NCI-H128 (cell line): ENCODE data around the gene EPC1.

ENCODE experiments used
- DNase-seq: peaks from one replicate; lab custom pipeline; 2025; ENCODE audit not compliant: unreplicated experiment; lab: John Stamatoyannopoulos, UW

Gene EPC1

DNA sequence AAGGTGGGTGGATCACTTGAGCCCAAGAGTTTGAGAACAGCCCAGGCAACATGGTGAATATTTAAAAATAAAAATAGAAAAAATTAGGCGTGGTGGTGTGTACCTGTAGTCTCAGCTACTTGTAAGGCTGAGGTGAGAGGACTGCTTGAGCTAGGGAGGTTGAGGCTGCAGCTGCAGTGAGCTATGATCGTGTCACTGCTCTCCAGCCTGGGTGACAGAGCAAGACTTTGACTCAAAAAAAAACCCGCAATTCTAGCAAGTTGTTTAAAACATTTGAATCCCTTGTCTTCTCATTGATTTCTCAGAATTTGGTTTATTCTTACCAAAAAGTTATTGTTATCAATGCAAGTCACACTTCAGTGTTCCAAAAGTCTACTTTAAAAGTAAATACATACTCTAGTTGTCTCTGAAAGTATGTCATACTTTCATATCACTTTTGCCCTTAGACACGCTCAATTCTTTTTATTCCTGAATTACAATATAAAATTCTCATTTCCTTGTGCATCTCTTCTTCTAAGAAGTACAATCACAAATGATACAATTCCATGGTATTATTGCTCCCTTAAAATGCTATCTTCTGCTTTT lies 6.3 kb downstream of the EPC1 start:
- DNase-seq = no peak

DNA sequence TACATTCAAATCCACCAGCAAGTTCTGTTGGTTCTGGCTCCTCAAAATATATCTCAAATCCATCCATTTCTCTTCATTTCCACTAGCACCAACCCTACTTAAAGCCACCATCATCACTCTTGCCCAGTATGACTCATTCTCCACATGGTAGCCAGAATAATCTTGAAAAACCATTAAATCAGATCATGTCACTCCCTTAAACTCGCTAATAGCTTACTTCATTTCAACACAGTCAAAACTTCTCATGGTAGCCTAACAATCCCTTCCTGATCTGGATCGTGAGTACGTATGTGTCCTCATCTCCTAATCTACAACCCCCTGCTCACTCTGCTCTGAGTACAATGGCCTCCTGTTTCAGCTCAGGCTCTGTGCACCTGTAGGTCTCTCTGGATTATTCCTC lies 8.7 kb downstream of the EPC1 start:
- DNase-seq = no peak

DNA sequence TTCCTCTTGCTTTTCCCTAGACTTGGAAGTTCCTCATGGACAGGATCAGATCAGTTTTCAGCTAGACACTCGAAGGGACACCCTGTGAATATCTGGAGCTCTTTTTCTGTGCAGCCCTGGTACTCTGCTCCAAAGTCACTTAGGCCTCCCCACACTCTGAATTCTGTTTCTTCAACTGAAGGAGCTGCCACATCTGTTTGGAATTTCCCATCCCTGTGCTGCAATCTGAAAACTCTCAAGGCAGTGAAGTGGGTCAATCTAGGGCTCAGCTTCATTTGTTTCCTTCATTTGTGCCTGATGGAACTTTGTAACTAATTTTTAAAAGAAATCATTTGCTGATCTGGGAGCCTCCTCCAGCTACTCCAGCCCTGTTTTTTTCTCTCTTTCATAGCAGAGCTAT lies 9.6 kb downstream of the EPC1 start:
- DNase-seq = no peak

DNA sequence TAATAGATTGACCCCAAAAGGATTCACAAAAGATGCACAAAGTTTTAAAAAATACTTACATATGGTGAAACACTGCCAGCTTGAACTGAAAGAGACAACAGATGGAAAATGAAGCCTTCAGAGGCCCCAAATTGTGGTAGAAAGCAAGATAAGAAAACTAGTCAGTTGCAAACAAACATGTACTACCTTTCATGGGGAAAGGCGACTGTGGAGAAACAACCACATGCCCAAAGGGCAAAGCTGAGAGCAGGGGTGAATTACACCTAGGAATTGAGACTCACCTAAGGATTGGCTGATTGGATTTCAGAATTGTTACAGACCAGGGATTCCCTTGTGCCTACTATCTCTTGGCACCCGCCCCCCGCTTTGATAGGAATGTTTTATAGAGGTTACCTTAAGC lies 13.1 kb downstream of the EPC1 start:
- DNase-seq = no peak

DNA sequence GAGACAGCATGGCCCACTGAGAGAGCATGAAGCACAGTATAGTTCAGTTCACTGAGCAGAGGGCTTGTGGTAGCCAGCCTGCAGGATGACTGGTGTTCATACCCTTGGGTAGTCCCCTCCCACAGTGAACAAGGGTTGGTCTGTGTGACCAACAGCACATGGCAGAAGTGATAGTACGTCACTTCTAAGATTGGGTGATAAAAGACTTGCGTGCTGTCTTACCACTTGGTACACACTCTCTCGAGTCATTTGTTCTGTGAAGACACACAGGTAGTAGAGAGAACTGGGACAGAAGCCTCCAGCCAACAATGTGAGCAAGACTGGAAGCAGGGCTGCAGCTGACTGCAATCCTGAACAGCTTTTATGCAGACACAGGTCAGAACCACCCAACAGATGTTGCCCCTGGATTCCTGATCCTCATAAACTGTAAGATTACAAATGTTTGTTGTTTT lies 14.6 kb downstream of the EPC1 start:
- DNase-seq = no peak

DNA sequence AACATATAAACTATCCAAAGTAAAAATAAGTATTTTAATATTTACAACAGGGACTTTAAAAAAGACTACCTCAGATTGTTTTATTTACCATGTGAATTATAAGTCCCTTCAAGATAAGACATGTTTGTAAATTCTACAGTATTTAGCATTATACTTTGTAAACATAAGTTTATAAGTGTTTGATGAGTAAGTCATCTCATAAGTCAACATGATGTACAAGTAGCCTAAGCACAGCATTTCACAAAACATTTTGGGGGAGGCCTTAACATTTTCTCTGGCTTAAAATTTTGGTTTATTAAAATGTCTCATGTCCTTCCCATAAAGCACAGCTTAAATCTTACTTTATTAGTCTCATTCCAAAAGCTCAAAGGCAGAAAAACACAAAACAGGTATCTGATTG lies 15.4 kb downstream of the EPC1 start:
- DNase-seq = no peak

DNA sequence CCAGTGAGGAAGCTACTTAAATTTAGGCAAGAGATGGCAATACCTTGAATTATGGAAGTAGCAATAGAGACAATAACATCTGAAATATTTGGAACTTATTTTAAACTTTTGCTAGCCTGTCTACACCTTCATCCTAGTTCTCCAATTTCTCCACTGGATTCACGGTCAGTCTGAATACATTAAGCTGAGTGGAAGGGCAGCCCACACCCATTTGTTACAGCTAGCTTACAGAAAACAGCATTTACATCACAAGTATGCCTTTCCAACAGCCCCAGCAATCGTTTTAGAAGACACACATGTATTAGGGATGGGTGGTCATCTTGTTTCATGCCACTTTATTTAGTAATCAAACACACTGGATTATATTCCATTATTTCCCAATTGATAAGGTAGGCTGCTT lies 16.7 kb downstream of the EPC1 start:
- no peak for DNase-seq

DNA sequence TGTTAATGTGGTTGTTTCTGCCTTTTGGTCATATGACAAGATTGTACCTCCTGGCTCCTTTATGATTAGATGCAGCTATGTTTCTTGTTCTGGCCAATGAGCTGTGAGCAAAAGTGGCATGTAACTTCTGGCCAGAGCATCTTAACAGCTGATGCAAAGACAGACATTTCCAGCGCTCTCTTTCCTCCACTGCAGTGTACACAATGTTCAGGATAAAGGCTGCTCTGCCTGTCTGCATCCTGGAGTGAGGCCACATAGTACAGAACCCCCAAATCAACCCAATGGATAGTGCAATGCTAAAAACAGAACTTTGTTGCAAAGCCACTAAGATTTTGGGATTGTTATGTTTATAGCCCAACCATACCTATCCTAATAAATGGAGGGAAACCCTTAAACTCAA lies 17.9 kb downstream of the EPC1 start:
- DNase-seq = no peak

DNA sequence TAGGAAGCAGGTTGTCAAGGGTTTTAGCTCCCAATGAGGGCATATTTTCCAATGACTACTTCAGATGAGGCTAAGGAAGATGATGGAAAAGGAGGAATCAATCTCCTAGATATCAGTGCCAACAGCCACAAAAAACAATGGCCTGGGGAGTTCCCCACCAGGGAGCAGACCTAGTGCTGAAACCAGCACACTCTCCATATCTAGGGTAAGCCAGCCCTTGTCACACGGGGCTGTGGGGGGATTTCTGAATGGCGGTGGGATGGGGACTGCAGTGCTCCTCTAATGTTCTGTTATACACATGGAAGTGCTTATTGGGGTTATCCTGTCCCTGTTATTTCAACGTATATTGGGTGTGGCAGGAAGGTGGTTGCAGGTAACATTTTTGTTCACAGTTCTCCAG lies 18.5 kb downstream of the EPC1 start:
- DNase-seq = no peak

DNA sequence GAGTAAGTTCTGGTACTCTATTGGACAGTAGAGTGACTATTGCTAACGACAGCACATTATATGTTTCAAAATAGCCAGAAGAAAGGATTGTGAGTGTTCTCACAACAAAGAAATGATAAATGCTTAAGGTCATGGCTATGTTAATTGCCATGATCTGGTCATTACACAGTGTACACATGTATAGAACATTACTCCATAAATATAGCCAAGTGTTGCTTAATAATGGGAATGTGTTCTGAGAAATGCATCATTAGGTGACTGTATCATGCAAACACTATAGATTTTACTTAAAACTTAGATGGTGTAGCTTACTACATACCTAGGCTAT lies 19.6 kb downstream of the EPC1 start:
- no peak for DNase-seq

DNA sequence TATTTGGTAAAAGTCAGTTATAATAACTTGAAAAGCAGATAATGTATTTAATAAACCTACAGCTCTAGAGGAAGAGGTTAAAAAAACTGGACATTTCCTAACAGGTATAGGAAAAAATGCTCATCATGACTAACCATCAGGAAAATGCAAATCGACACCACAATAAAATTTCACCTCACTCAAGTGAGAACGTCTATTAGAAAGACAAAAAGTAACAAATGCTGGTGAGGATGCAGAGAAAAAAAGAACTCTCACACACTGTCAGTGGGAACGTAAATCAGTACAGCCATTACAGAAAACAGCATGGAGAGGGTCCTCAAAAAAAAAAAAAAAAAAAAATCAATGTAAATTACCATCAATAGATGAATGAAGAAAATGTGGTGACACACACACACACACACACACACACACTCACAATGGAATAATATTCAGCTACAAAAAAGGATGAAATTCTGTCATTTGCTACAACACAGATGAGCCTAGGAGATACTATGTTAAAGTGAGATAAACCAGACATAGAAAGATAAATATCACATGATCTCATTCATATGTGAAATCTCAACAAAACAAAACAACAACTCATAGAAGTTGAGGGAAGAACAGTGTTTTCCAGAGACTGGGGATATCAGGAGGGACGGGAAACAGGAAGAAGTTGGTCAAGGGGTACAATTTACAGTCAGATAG lies 20.1 kb downstream of the EPC1 start:
- no peak for DNase-seq

DNA sequence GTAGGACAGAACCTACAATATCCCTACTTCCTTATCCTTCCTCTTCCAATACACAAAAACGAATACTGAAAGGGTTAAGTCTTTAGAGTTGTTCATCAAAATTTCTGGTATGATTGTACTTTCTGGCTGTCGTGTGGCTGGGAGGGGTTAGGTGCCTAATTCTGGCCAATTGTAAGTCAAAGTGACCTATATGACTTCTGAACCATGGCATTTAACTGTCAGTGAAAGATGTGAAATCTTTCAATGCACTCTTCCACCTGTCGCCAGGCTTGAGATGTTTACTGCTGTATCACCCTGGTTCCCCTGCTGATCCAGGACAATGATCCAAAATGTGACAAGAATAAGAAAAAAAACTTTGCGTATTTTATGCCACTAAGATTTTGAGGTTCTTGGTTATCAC lies 20.8 kb downstream of the EPC1 start:
- DNase-seq = no peak

DNA sequence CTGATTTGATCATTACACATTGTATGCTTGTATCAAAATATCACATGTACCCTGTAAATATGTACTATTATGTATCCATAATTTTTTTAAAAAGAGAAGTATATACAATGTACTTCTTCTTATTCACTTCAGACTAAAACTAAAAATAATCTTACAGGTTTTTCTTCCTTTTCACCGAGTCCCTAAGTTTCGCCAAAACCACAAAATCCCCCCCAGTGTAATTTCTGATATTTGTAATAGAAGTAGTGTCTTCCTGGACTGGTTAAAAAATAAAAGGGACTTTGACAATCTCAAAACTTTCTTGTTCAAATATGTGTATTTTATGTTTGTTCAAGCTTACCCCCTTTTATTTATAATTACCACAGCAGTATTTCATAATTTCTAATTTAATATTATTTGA lies 23.9 kb downstream of the EPC1 start:
- no peak for DNase-seq

DNA sequence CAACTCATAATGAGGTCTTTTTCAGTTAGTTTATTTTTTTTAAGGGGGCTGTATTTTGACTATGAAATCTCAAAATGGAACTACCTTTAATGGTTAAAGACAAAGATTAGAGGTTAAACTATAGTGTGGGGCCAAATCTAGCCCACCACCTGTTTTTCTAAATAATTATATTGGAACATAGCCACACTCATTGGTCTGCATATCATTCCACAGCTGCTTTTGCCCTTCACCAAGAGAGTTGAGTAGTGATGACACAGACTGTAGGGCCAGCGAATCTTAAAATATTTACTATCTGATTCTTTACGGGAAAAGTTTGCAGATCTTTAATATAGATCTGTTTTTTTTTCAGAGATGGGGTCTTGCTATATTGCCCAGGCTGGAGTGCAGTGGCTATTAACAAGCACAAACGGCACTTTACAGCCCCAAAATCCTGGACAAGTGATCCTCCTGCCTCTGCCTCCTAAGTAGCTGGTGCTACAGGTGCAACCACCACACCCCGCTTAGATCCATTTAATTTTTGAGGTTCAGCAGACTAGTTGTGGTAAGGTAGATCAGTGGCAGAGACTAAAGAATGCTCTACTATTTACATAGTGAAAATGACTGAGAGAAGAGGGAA lies 25.8 kb downstream of the EPC1 start:
- no peak for DNase-seq

DNA sequence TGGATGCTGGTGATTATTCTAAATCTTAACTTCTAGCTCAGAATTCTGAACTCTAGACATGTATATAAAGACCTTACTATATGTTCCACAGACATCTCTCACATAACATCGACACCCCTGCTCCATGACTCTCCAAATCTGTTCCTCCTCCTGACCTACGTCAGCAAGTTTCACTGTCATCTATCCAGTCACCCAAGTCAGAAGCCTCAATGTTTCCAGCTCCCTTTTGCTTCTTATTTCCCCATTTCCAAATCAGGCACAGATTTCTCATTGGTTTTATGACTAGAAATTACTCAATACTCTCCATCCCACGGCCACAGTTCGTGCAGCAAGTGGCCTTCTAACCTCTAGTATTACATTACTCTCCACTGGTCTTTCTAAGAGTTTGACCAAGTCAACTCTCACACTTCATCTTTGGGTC lies 28.5 kb downstream of the EPC1 start:
- DNase-seq = no peak

DNA sequence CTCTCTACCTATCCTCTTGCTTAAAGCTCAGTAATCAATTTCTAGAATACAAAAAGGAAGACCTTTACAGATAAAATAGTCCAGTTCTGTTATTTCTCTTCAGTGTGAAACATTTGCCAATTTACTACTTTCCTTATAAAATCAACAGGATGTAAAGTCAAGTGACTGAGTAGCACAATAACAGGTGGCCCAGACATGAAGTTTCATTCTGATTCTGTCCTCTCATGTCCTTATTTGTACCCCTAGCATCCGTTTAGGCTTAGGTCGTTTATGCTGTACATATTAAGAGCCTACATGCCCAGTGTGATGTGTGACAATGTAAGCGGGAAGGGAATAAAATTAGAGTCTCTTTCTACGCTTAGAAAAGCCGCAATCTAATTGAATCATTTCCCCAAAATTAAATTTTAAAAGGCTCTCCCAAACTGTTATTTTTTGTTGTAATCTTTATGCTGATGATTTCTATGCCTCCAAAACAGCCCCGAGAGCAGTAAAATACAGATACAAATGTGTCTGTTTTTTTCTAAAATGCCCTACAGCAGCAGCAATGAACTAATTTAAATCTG lies 29.1 kb downstream of the EPC1 start:
- no peak for DNase-seq

DNA sequence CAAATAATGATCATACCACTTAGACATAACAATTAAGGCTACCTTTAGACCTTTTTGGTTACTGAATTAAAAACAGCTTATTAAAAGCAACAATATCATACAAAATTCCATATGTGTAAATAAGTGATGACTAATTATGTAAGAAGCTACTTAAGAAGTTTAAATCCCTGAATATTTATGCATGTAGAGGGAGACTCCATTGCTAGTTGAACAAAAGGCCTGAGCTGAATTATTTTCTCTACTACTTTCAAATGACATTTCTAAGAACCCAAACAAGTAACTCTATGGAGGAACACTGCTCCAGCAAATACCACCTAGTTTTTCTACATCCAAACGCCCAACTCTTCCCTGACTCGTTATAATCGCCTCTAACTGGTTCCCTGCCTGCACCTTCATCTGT lies 31.5 kb downstream of the EPC1 start:
- no peak for DNase-seq

DNA sequence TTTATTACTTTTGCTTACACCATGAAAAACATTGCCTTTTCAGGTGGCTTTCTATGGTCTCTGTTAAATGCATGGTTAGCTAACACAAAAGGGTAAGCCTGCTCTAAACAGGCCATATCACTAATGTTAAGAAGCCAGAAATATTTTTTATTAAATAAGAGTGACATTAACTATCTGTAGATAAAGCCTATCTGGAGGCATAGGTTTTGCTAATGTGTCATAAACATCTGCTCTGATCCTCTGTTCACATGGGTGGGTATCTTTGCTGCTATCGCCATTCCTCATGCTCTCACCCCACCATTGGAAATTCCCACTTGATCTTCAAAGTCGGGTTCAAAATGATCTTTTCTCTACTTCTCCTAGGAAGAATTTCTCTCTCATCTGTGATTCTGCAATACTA lies 32.4 kb downstream of the EPC1 start:
- no peak for DNase-seq

DNA sequence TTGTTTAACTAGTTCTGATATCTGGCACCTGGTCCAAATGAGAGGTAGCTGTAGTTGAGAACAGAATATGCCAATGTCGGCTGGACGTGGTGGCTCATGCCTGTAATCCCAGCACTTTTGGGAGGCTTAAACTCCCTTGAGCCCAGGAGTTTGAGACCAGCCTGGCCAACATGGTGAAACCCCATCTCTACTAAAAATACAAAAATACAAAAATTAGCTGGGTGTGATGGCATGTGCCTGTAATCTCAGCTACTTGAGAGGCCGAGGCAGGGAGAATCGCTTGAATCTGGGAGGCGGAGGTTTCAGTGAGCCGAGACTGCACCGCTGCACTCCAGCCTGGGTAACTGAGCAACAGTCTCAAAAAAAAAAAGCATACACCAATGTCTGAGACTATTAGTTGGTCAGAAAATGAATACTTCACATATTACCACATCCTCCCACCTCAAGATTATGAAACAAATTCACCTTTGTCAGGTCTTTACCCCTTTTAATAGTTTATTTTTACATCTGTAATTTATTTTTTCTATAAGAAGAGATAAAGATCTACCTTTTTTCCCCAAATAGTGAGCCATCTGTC lies 38.8 kb downstream of the EPC1 start:
- no peak for DNase-seq

DNA sequence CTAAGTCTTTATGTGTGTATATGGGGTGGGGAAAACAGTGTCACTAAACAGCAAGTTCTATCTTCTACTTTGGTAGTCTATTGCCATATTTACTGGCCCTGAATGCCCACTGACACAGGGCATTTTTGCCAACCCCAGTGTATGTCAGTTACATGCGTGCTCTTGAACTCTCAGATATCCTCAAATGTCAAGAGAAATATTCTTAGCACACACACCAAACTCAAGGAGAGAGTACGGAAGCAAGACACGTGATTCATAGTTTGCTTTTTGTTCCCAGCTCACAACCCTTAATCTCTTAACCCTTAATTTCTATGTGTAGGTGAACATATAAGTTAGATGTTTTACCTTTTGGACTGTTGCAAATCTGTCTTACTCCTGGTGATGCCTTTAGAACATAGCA lies 39.3 kb downstream of the EPC1 start:
- no peak for DNase-seq

DNA sequence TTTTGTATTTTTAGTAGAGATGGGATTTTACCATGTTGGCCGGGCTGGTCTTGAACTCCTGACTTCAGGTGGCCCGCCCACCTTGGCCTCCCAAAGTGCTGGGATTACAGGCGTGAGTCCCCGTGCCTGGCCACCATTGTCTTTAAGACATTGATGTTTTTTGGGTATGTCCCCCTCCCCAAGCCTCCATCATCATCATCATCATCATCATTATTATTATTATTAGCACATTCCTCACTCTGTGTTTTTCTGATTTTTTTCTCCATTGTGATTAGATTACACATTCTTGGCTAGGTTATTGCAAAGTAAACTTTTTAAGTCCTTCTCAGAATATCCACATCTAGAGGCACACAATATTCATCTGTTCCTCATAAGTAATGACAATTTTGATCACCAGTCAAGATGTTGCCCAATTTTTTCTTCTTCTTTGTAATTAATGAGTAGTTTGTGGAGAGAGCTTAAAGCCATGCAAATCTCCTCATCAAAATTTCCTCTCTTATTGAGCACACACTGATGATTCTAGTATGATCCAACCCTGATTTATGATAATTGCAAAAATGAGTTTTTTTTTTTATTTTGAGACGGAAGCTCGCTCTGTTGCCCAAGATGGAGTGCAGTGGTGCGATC lies 47.5 kb downstream of the EPC1 start:
- DNase-seq = no peak
